GM18519 (cell line): ENCODE measurements around the gene HSD17B14.
"Not testable (repeated sequence)": the region's sequence is repeated elsewhere in the genome, so short reads cannot be mapped to it uniquely, and the experiment has no call there.

ENCODE experiments used
- ATAC-seq: cut with Tn5 transposase; IDR thresholded peaks from one replicate; pipeline ENCODE4 v1.9.1; 2021; ENCODE audit warnings: mild to moderate bottlenecking, moderate library complexity; ENCODE audit not compliant: unreplicated experiment, low FRiP score

The HSD17B14 gene

GRCh38 chr19:48836089-48837017 lies at the start of gene HSD17B14:
TSS of gene HSD17B14 (minus strand) at chr19:48836491. CDS start at chr19:48836411, 80 bp downstream.
- no peak for ATAC-seq

GRCh38 chr19:48883726-48884125 lies 47.4 kb upstream of the HSD17B14 start:
- ATAC-seq, result no peak

- no peak for ATAC-seq
These were observed 45.7 kb upstream of the HSD17B14 start for GRCh38 chr19:48881741-48882657.

GRCh38 chr19:48879696-48880095 lies 43.4 kb upstream of the HSD17B14 start:
- ATAC-seq, result not testable (repeated sequence)

- ATAC-seq, result no peak
These were observed 42.8 kb upstream of the HSD17B14 start for GRCh38 chr19:48879025-48879637.

- ATAC-seq, result no peak
These were observed 42.1 kb upstream of the HSD17B14 start for GRCh38 chr19:48878196-48879024.

GRCh38 chr19:48877855-48878195 lies 41.5 kb upstream of the HSD17B14 start:
- ATAC-seq, result no peak

- ATAC-seq, result not testable (repeated sequence)
These were observed 40.0 kb upstream of the HSD17B14 start for GRCh38 chr19:48876043-48876981.

- no peak for ATAC-seq
These were observed 38.2 kb upstream of the HSD17B14 start for GRCh38 chr19:48874303-48875135.

- no peak for ATAC-seq
These were observed 37.4 kb upstream of the HSD17B14 start for GRCh38 chr19:48873476-48874302.

- ATAC-seq, result no peak
These were observed 36.7 kb upstream of the HSD17B14 start for GRCh38 chr19:48872884-48873475.

- no peak for ATAC-seq
These were observed 36.0 kb upstream of the HSD17B14 start, which contains the start of gene PPP1R15A for GRCh38 chr19:48872182-48872883. TSS of gene PPP1R15A (plus strand) at chr19:48872421. CDS start at chr19:48873234, 813 bp downstream.

- not testable (repeated sequence) for ATAC-seq
These were observed 35.3 kb upstream of the HSD17B14 start for GRCh38 chr19:48871471-48872181.

GRCh38 chr19:48870048-48870447 lies 33.8 kb upstream of the HSD17B14 start:
- no peak for ATAC-seq

- ATAC-seq, result no peak
These were observed 32.0 kb upstream of the HSD17B14 start, which contains the start of gene PLEKHA4 for GRCh38 chr19:48868114-48868886. TSS of gene PLEKHA4 (minus strand) at chr19:48868617. CDS start at chr19:48867620, 997 bp downstream.
